GM23248 (cell line): ENCODE results near the gene IL1R1.

ENCODE experiments used
- EZH2 ChIP-seq: fragments of 200-600 bp; sonication (generic); IDR thresholded peaks from 2 replicates; pipeline ENCODE4 v1.6.1; 2018; ENCODE audit warnings: antibody characterized with exemption, mild to moderate bottlenecking; ENCODE audit not compliant: insufficient read depth, poor library complexity, severe bottlenecking
- EZH2phosphoT487 ChIP-seq: fragments of 200-600 bp; sonication (generic); IDR thresholded peaks from 2 replicates; pipeline ENCODE4 v1.6.1; 2018; ENCODE audit warnings: antibody characterized with exemption, moderate library complexity, mild to moderate bottlenecking, low read depth; ENCODE audit not compliant: insufficient read depth

GRCh38 chr2:102185347-102185746 is 42.8 kb downstream of the IL1R1 start:
- TF ChIP-seq EZH2, result no peak
- no peak for TF ChIP-seq EZH2phosphoT487
